ENCODE data around the gene MYBPC1.

Gene MYBPC1

GRCh38 chr12:101582937-101583336, 11.8 kb upstream of the MYBPC1 start:
- TF ChIP-seq, protein P1, sequence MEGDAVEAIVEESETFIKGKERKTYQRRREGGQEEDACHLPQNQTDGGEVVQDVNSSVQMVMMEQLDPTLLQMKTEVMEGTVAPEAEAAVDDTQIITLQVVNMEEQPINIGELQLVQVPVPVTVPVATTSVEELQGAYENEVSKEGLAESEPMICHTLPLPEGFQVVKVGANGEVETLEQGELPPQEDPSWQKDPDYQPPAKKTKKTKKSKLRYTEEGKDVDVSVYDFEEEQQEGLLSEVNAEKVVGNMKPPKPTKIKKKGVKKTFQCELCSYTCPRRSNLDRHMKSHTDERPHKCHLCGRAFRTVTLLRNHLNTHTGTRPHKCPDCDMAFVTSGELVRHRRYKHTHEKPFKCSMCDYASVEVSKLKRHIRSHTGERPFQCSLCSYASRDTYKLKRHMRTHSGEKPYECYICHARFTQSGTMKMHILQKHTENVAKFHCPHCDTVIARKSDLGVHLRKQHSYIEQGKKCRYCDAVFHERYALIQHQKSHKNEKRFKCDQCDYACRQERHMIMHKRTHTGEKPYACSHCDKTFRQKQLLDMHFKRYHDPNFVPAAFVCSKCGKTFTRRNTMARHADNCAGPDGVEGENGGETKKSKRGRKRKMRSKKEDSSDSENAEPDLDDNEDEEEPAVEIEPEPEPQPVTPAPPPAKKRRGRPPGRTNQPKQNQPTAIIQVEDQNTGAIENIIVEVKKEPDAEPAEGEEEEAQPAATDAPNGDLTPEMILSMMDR (IDR thresholded peaks at IDR 0.05; ENCODE audit: low read depth, low read length, missing control alignments): no peak
- no peak for DNase-seq (ENCODE audit: extremely low read depth, low read depth)
- no peak overlapping the region for H3K4me3 ChIP-seq (replicated peaks; ENCODE audit: low read depth, low read length)

- TF ChIP-seq, protein P1 (IDR thresholded peaks at IDR 0.05; ENCODE audit: low read depth, low read length, missing control alignments): no peak
- no peak overlapping the region for H3K4me3 ChIP-seq (replicated peaks; ENCODE audit: low read depth, low read length)
- DNase-seq (ENCODE audit: extremely low read depth, low read depth): no peak
Observed at GRCh38 chr12:101590383-101590782, 4.4 kb upstream of the MYBPC1 start.

- H3K4me3 ChIP-seq (replicated peaks; ENCODE audit: low read depth, low read length): no peak overlapping the region
- DNase-seq (ENCODE audit: extremely low read depth, low read depth): no peak
- TF ChIP-seq, protein P1 (IDR thresholded peaks at IDR 0.05; ENCODE audit: low read depth, low read length, missing control alignments): no peak
Observed at GRCh38 chr12:101591781-101592180, 3.0 kb upstream of the MYBPC1 start.

GRCh38 chr12:101592448-101592847, 2.3 kb upstream of the MYBPC1 start:
- no peak for DNase-seq (ENCODE audit: extremely low read depth, low read depth)
- TF ChIP-seq, protein P1 (IDR thresholded peaks at IDR 0.05; ENCODE audit: low read depth, low read length, missing control alignments): no peak
- H3K4me3 ChIP-seq (replicated peaks; ENCODE audit: low read depth, low read length): no peak overlapping the region

- TF ChIP-seq, protein P1 (IDR thresholded peaks at IDR 0.05; ENCODE audit: low read depth, low read length, missing control alignments): no peak
- no peak for DNase-seq (ENCODE audit: extremely low read depth, low read depth)
- H3K4me3 ChIP-seq (replicated peaks; ENCODE audit: low read depth, low read length): no peak overlapping the region
Observed at GRCh38 chr12:101592921-101593320, 1.9 kb upstream of the MYBPC1 start.

DNA sequence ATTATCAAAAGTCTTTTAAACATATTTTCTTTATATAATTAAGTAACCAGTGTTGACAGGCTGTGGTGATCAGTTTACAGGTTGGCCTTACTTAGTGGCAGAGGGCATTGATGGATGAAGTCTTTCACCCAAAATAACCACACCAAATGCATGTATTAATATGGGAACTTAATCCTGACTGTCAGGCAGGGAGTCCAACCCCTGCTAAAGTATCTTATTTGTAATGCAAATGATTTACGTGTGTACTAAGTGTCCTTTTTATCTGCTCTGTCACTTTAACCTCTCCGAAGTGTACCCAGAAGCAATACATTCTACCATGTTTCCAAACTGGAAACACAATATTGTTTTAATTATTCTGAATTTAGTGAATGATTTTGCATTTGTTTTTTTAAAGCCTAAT, 1.4 kb downstream of the MYBPC1 start:
- no peak for DNase-seq (ENCODE audit: extremely low read depth, low read depth)
- no peak overlapping the region for H3K4me3 ChIP-seq (replicated peaks; ENCODE audit: low read depth, low read length)
- TF ChIP-seq, protein P1 (IDR thresholded peaks at IDR 0.05; ENCODE audit: low read depth, low read length, missing control alignments): no peak

- no peak for DNase-seq (ENCODE audit: extremely low read depth, low read depth)
- no peak overlapping the region for H3K4me3 ChIP-seq (replicated peaks; ENCODE audit: low read depth, low read length)
- TF ChIP-seq, protein P1 (IDR thresholded peaks at IDR 0.05; ENCODE audit: low read depth, low read length, missing control alignments): no peak
Observed at GRCh38 chr12:101597164-101597563, 2.4 kb downstream of the MYBPC1 start.
